ENCODE measurements around the gene TMSB15B.
"Not testable (repeated sequence)": the region's sequence is repeated elsewhere in the genome, so short reads cannot be mapped to it uniquely, and the experiment has no call there.

Gene TMSB15B

DNA sequence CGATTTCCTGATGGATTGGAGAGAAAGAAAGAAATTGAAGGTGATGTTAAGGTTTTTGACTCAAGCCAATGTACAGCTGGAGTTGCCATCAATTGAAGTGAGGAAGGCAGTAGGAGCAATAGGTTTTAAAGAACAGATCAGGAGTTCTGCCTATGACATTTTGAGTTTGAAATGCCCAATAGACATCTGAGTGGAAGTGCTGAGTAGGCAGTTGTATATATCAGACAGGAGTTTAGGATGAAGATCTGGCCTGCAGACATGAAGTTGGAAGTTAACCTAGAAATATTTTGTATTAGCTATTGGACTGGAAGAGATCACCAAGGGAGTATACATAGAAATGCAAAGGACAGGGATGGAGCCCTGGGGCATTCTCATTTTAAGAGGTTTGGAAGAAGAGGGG is 12.9 kb upstream of the TMSB15B start:
- H3K36me3 ChIP-seq (ENCODE audit: control insufficient read depth, insufficient read depth, low read length, severe bottlenecking): no peaks in the 10 kb centered on the region
- peaks cover 34% of the 10 kb centered on the region for H3K27me3 ChIP-seq (replicated peaks; ENCODE audit: control insufficient read depth, insufficient read depth, low read length)
- H3K9ac ChIP-seq (ENCODE audit: low read length): no peak overlapping the region
- DNase-seq (ENCODE audit: low read depth): no peak
- no peak overlapping the region for H3K4me3 ChIP-seq (ENCODE audit: low read length)
- no peaks in the 10 kb centered on the region for H3K4me1 ChIP-seq (ENCODE audit: control insufficient read depth, insufficient read depth, low read length)
- H3K9me3 ChIP-seq (ENCODE audit: control insufficient read depth, low read length): no peaks in the 10 kb centered on the region

DNA sequence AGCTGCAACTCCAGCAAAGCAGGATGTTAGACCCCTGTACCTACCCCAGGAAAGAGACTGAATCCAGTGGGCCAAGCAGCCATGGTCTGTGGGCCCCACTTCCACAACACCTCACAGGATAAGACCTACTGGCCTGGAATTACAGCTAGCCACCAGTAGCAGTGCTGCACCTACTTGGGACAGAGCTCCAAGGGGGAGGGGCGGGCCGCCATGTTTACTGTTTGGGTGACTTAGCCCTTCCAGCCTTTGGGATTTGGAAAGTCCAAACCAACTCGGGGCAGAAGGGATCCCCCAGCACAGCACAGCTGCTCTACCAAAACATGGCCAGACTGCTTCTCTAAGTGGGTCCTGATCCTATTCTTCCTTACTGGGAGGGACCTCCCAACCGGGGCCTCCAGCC is 9.1 kb upstream of the TMSB15B start:
- H3K4me1 ChIP-seq (ENCODE audit: control insufficient read depth, insufficient read depth, low read length): no peaks in the 10 kb centered on the region
- no peak overlapping the region for H3K9ac ChIP-seq (ENCODE audit: low read length)
- peaks cover 28% of the 10 kb centered on the region for H3K27me3 ChIP-seq (replicated peaks; ENCODE audit: control insufficient read depth, insufficient read depth, low read length)
- DNase-seq (ENCODE audit: low read depth): no peak
- no peak overlapping the region for H3K4me3 ChIP-seq (ENCODE audit: low read length)
- no peaks in the 10 kb centered on the region for H3K9me3 ChIP-seq (ENCODE audit: control insufficient read depth, low read length)
- H3K36me3 ChIP-seq (ENCODE audit: control insufficient read depth, insufficient read depth, low read length, severe bottlenecking): no peaks in the 10 kb centered on the region

DNA sequence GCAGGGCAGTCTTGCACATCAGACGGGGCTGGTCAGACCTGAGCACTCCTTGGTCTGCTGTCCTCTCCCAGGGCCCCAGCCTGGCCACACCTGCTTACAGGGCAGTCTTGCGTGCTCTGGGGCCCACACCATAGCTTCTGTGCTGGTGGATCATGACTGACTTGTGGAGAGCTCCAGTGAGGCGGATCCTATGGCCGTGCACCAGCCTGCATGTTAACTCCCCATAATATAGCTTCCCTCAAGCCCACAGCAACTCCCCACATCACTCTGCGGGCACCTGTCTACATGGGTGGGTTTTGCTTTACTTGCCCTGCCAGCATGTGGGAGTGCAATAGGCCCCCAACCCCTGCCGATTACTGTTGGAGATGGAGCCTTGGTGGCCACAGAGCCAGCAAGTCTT is 8.2 kb upstream of the TMSB15B start:
- Histone ChIP-seq H3K4me1 (ENCODE audit: control insufficient read depth, insufficient read depth, low read length) (no peaks in the 10 kb centered on the region), H3K36me3 (ENCODE audit: control insufficient read depth, insufficient read depth, low read length, severe bottlenecking) (no peaks in the 10 kb centered on the region), H3K9me3 (ENCODE audit: control insufficient read depth, low read length) (no peaks in the 10 kb centered on the region), H3K4me3 (ENCODE audit: low read length) (no peak overlapping the region), H3K27me3 (replicated peaks; ENCODE audit: control insufficient read depth, insufficient read depth, low read length) (peaks cover 26% of the 10 kb centered on the region), H3K9ac (ENCODE audit: low read length) (no peak overlapping the region)
- DNase-seq (ENCODE audit: low read depth): no peak

DNA sequence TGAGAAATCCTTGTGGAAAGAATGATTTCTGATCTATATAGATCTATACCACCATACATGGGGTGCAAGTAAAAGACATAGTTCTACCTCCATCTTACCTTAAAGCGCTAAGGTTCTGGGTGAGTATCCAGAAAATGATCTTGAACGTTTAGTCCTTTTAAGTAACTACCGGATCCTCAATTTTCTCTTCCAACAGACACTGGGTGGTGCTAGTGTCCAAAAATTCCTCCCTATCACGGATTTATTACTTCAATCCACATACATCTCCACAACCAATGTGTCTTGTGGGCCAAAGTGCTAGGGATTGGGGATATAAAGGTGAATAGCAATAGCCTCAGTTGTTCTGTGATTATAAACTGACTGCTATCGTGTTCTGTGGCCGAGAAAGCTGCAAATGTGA is 1.8 kb upstream of the TMSB15B start:
- H3K4me1 ChIP-seq (ENCODE audit: control insufficient read depth, insufficient read depth, low read length); H3K4me3 ChIP-seq (ENCODE audit: low read length); H3K9ac ChIP-seq (ENCODE audit: low read length); H3K27me3 ChIP-seq (replicated peaks; ENCODE audit: control insufficient read depth, insufficient read depth, low read length); H3K36me3 ChIP-seq (ENCODE audit: control insufficient read depth, insufficient read depth, low read length, severe bottlenecking); H3K9me3 ChIP-seq (ENCODE audit: control insufficient read depth, low read length); DNase-seq (ENCODE audit: low read depth): not testable (repeated sequence)

DNA sequence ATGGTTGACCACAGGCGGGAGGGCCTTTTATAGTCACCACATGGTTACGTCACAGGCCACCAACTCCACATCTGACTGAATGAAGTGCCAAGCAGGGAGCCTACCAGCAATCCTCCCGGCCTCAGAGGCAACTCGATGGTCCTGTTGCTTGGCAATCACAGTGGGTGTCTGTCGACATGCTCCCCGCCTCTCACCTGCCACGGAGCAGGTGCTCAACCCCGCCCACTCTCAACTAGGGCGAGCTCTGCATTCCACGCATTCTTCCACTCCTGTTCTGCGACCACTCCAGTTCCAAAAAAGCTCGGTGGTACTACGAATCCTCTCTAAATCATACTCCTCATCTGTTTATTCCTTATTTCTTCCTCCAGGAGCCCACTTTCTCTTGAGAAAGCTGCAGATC is 21.1 kb downstream of the TMSB15B start:
- H3K27me3 ChIP-seq (replicated peaks; ENCODE audit: control insufficient read depth, insufficient read depth, low read length); DNase-seq (ENCODE audit: low read depth): not testable (repeated sequence)

DNA sequence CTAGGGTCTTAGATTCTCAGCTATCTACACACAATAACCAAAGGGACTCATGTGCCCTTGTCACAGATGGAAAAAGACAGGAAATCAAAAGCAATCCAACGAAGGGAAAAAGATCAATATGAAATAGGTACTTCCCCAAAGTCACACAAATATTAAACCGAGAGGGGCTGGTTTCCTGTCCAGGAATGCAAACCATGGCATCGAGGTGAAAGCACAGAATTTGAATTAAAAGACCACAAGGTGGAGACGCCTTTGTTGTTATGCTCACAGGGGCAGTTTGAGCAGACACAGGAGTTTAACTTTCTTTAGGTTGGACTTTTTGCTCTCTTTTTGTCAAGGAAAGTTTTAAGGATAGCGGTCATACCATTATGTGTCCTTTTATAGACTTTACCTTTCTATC is 36.8 kb downstream of the TMSB15B start:
- Histone ChIP-seq H3K27me3 (replicated peaks; ENCODE audit: control insufficient read depth, insufficient read depth, low read length) (peaks cover 59% of the 10 kb centered on the region), H3K4me1 (ENCODE audit: control insufficient read depth, insufficient read depth, low read length) (no peaks in the 10 kb centered on the region), H3K9ac (ENCODE audit: low read length) (no peak overlapping the region), H3K36me3 (ENCODE audit: control insufficient read depth, insufficient read depth, low read length, severe bottlenecking) (no peaks in the 10 kb centered on the region), H3K4me3 (ENCODE audit: low read length) (no peak overlapping the region), H3K9me3 (ENCODE audit: control insufficient read depth, low read length) (peaks cover 13% of the 10 kb centered on the region)
- DNase-seq (ENCODE audit: low read depth): no peak

More for the DNA sequence above, 21.1 kb downstream of the TMSB15B start:
- H3K4me3 ChIP-seq (ENCODE audit: low read length); H3K36me3 ChIP-seq (ENCODE audit: control insufficient read depth, insufficient read depth, low read length, severe bottlenecking); H3K4me1 ChIP-seq (ENCODE audit: control insufficient read depth, insufficient read depth, low read length); H3K9ac ChIP-seq (ENCODE audit: low read length); H3K9me3 ChIP-seq (ENCODE audit: control insufficient read depth, low read length): not testable (repeated sequence)

DNA sequence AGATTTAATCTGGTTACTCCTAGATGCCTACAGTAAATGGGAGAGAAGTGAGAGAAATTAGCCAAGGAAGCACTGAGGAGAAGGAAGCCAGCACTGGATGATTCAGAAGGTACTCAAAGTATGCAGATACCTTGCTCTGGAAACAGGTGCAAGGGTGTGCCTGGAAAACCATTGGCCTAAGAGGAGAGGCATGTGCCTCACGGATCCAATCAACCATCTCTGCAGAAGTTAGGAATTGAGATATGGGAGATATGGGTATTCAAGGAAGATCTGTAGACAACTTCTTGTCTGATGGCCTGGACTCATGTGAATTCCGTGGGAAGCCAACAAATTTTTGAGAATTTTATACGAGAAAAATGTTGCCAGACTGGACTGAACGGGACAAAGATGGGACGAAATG is 46.4 kb downstream of the TMSB15B start:
- peaks cover 59% of the 10 kb centered on the region for H3K27me3 ChIP-seq (replicated peaks; ENCODE audit: control insufficient read depth, insufficient read depth, low read length)
- H3K9ac ChIP-seq (ENCODE audit: low read length): no peak overlapping the region
- H3K9me3 ChIP-seq (ENCODE audit: control insufficient read depth, low read length): peaks cover 32% of the 10 kb centered on the region
- DNase-seq (ENCODE audit: low read depth): no peak
- no peak overlapping the region for H3K4me3 ChIP-seq (ENCODE audit: low read length)
- no peaks in the 10 kb centered on the region for H3K36me3 ChIP-seq (ENCODE audit: control insufficient read depth, insufficient read depth, low read length, severe bottlenecking)
- no peaks in the 10 kb centered on the region for H3K4me1 ChIP-seq (ENCODE audit: control insufficient read depth, insufficient read depth, low read length)

DNA sequence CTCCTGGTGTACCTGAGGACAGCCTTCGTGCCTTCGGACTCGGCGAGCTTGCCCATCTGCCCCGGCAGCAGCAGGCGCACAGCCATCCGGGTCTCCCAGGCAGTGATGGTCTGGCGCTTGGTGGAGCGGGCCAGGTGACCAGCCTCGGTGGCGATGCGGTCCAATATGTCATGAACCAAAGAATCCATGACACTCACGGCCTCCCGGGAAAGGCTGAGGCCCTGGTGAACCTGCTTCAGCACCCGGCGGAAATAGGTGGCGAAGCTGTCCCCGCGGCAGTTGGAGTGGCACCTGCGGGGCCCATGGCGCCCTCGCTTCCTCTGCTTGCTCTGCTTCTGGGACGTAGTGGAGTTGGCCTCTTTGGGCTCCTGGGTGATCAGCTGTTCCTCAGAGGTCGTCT is 50.7 kb downstream of the TMSB15B start:
- no peaks in the 10 kb centered on the region for H3K36me3 ChIP-seq (ENCODE audit: control insufficient read depth, insufficient read depth, low read length, severe bottlenecking)
- no peak overlapping the region for H3K4me3 ChIP-seq (ENCODE audit: low read length)
- H3K9ac ChIP-seq (ENCODE audit: low read length): no peak overlapping the region
- no peaks in the 10 kb centered on the region for H3K4me1 ChIP-seq (ENCODE audit: control insufficient read depth, insufficient read depth, low read length)
- H3K9me3 ChIP-seq (ENCODE audit: control insufficient read depth, low read length): peaks cover 31% of the 10 kb centered on the region
- H3K27me3 ChIP-seq (replicated peaks; ENCODE audit: control insufficient read depth, insufficient read depth, low read length): peaks cover 38% of the 10 kb centered on the region
- DNase-seq (ENCODE audit: low read depth): no peak

DNA sequence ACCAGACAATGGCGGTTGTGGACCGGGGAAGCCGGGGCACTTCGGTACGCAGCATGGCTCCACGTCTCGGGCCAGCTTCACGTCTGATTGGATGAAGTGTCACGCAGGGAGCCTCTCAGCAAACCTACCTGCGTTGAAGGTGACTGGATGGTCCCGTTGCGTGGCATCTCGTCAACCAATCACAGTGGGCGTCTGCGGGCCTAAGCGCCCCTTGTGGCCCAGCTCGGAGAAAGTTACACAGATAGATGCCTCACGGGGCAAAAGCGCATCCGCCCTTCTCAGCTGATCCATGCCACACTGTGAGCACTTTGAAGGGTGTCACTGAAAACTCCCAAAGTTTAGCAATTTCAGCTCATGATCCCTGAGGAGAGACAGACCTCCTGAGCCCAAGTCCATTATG is 51.2 kb downstream of the TMSB15B start, which contains the start of gene H2BW1:
H2BW1 (minus strand) TSS at position 103 of the 400 bp plus-strand sequence. CDS start 132 bp downstream, outside the sequence.
- DNase-seq (ENCODE audit: low read depth): no peak
- Histone ChIP-seq H3K4me3 (ENCODE audit: low read length) (no peak within 1 kb of the TSS), H3K4me1 (ENCODE audit: control insufficient read depth, insufficient read depth, low read length) (no peaks in the 10 kb centered on the region), H3K27me3 (replicated peaks; ENCODE audit: control insufficient read depth, insufficient read depth, low read length) (peaks cover 34% of the 10 kb centered on the region), H3K9ac (ENCODE audit: low read length) (no peak within 1 kb of the TSS), H3K9me3 (ENCODE audit: control insufficient read depth, low read length) (peaks cover 28% of the 10 kb centered on the region), H3K36me3 (ENCODE audit: control insufficient read depth, insufficient read depth, low read length, severe bottlenecking) (no peaks in the 10 kb centered on the region)

DNA sequence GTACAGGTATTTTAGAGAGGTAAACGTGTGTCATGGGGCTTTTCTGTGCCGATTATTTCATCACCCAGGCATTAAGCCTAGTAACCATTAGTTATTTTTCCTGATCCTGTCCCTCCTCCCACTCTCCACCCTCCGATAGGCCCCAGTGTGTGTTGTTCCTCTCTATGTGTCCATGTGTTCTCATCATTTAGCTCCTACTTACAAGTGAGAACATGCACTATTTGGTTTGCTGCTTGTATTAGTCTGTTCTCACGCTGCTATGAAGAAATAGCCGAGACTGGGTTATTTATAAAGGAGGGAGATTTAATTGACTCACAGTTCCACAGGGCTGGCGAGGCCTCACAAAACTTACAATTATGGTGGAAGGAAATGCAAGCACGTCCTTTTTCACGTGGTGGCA is 53.1 kb downstream of the TMSB15B start:
- not testable (repeated sequence) for H3K36me3 ChIP-seq (ENCODE audit: control insufficient read depth, insufficient read depth, low read length, severe bottlenecking); H3K4me1 ChIP-seq (ENCODE audit: control insufficient read depth, insufficient read depth, low read length); H3K4me3 ChIP-seq (ENCODE audit: low read length); H3K9ac ChIP-seq (ENCODE audit: low read length); DNase-seq (ENCODE audit: low read depth)
- Histone ChIP-seq H3K9me3 (ENCODE audit: control insufficient read depth, low read length) (peaks cover 25% of the 10 kb centered on the region), H3K27me3 (replicated peaks; ENCODE audit: control insufficient read depth, insufficient read depth, low read length) (peaks cover 19% of the 10 kb centered on the region)

Measured in adipocyte (in vitro differentiated cells).